Cerebellar cortex (tissue), 1 donor: ENCODE data around the gene HCN2.
"Not testable (repeated sequence)": the region's sequence is repeated elsewhere in the genome, so short reads cannot be mapped to it uniquely, and the experiment has no call there.

Experiments
- DNase-seq: peaks from one replicate; pipeline ENCODE4 v3.0.0-alpha.2; 2015; ENCODE audit warnings: low spot score

HCN2 gene

GRCh38 chr19:621191-621590, 31.5 kb downstream of the HCN2 start:
- not testable (repeated sequence) for DNase-seq

GRCh38 chr19:621819-622218, 32.1 kb downstream of the HCN2 start:
- DNase-seq, result no peak

- no peak for DNase-seq
These were observed 33.0 kb downstream of the HCN2 start for GRCh38 chr19:622666-623065.

GRCh38 chr19:623175-623916, 33.7 kb downstream of the HCN2 start:
- no peak for DNase-seq

- DNase-seq, result no peak
These were observed 34.3 kb downstream of the HCN2 start for GRCh38 chr19:623974-624373.

GRCh38 chr19:624433-625109, 34.9 kb downstream of the HCN2 start:
- DNase-seq, result no peak

- DNase-seq, result no peak
These were observed 35.6 kb downstream of the HCN2 start for GRCh38 chr19:625257-625656.

GRCh38 chr19:626566-626965, 36.9 kb downstream of the HCN2 start:
- not testable (repeated sequence) for DNase-seq

GRCh38 chr19:628168-628567, 38.5 kb downstream of the HCN2 start:
- DNase-seq, result no peak

GRCh38 chr19:629515-629914, 39.8 kb downstream of the HCN2 start:
- not testable (repeated sequence) for DNase-seq

GRCh38 chr19:629961-630714, 40.5 kb downstream of the HCN2 start:
- DNase-seq, result no peak

GRCh38 chr19:632579-633067, 42.9 kb downstream of the HCN2 start:
- DNase-seq, result peak; percentile 41

GRCh38 chr19:633068-633785, 43.5 kb downstream of the HCN2 start, which contains the start of gene POLRMT:
TSS of gene POLRMT (minus strand) at chr19:633537. CDS start at chr19:633512, 25 bp downstream.
- peak; percentile 98 for DNase-seq

- DNase-seq, result no peak
These were observed 44.3 kb downstream of the HCN2 start for GRCh38 chr19:633786-634639.

GRCh38 chr19:634975-635652, 45.4 kb downstream of the HCN2 start:
- no peak for DNase-seq

GRCh38 chr19:638906-639252, 49.2 kb downstream of the HCN2 start:
- no peak for DNase-seq

GRCh38 chr19:639253-640160, 49.8 kb downstream of the HCN2 start, which contains the start of gene FGF22:
TSS of gene FGF22 (plus strand) at chr19:639879. CDS start at chr19:639926, 47 bp downstream.
- DNase-seq, result peak; percentile 79

GRCh38 chr19:640161-640558, 50.5 kb downstream of the HCN2 start:
- DNase-seq, result no peak

GRCh38 chr19:640606-641189, 51.0 kb downstream of the HCN2 start:
- DNase-seq, result no peak
